ENCODE measurements around the gene LGR4. TPM values are rescaled to one million over a fixed set of nuclear protein-coding genes. Genes with fewer than 3 reads are reported as not detected.

Gene LGR4
- total RNA-seq, 1 donor from 2014 or later, result 36.2 TPM

- DNase-seq (ENCODE audit: low spot score), result no peak
- no peaks in the 10 kb centered on the region for H3K9me3 Mint-ChIP-seq (ENCODE audit: low read depth)
- no peaks in the 10 kb centered on the region for H3K27me3 Mint-ChIP-seq (ENCODE audit: low read depth)
- peak overlapping the region; percentile 94 for H3K4me3 Mint-ChIP-seq (ENCODE audit: unreplicated experiment)
- no peaks in the 10 kb centered on the region for H3K36me3 Mint-ChIP-seq (ENCODE audit: low read depth)
- peaks cover 44% of the 10 kb centered on the region for H3K4me1 Mint-ChIP-seq (ENCODE audit: low read depth)
- TF ChIP-seq CTCF (IDR thresholded peaks at IDR 0.05), result no peak
- H3K27ac Mint-ChIP-seq (ENCODE audit: unreplicated experiment), result peak overlapping the region; percentile 9
These were observed 422 bp upstream of the LGR4 start for GRCh38 chr11:27473017-27473406.

GRCh38 chr11:27471589-27472397 is 797 bp downstream of the LGR4 start:
- H3K4me3 Mint-ChIP-seq (ENCODE audit: unreplicated experiment), result peak overlapping the region; percentile 94
- no peaks in the 10 kb centered on the region for H3K9me3 Mint-ChIP-seq (ENCODE audit: low read depth)
- no peak for TF ChIP-seq CTCF (IDR thresholded peaks at IDR 0.05)
- H3K27ac Mint-ChIP-seq (ENCODE audit: unreplicated experiment), result peak overlapping the region; percentile 29
- H3K27me3 Mint-ChIP-seq (ENCODE audit: low read depth), result no peaks in the 10 kb centered on the region
- H3K36me3 Mint-ChIP-seq (ENCODE audit: low read depth), result no peaks in the 10 kb centered on the region
- H3K4me1 Mint-ChIP-seq (ENCODE audit: low read depth), result peaks cover 49% of the 10 kb centered on the region
- no peak for DNase-seq (ENCODE audit: low spot score)

GRCh38 chr11:27470826-27471588 is 1.6 kb downstream of the LGR4 start:
- H3K4me3 Mint-ChIP-seq (ENCODE audit: unreplicated experiment), result peak overlapping the region; percentile 74
- TF ChIP-seq CTCF (IDR thresholded peaks at IDR 0.05), result no peak
- no peaks in the 10 kb centered on the region for H3K27me3 Mint-ChIP-seq (ENCODE audit: low read depth)
- no peaks in the 10 kb centered on the region for H3K9me3 Mint-ChIP-seq (ENCODE audit: low read depth)
- H3K27ac Mint-ChIP-seq (ENCODE audit: unreplicated experiment), result peak overlapping the region; percentile 29
- DNase-seq (ENCODE audit: low spot score), result no peak
- peaks cover 56% of the 10 kb centered on the region for H3K4me1 Mint-ChIP-seq (ENCODE audit: low read depth)
- no peaks in the 10 kb centered on the region for H3K36me3 Mint-ChIP-seq (ENCODE audit: low read depth)

- H3K4me1 Mint-ChIP-seq (ENCODE audit: low read depth), result peaks cover 65% of the 10 kb centered on the region
These were observed 2.4 kb downstream of the LGR4 start for GRCh38 chr11:27470166-27470565.

More at GRCh38 chr11:27470166-27470565, 2.4 kb downstream of the LGR4 start:
- Mint-ChIP-seq H3K4me3 (ENCODE audit: unreplicated experiment) (peak overlapping the region; percentile 74), H3K9me3 (ENCODE audit: low read depth) (no peaks in the 10 kb centered on the region), H3K36me3 (ENCODE audit: low read depth) (no peaks in the 10 kb centered on the region), H3K27me3 (ENCODE audit: low read depth) (no peaks in the 10 kb centered on the region), H3K27ac (ENCODE audit: unreplicated experiment) (no peak overlapping the region)
- TF ChIP-seq CTCF (IDR thresholded peaks at IDR 0.05), result no peak
- no peak for DNase-seq (ENCODE audit: low spot score)

All from chondrocyte (in vitro differentiated cells).